ENCODE results near the gene CCDC142. TPM values are rescaled to one million over a fixed set of nuclear protein-coding genes. Genes with fewer than 3 reads are reported as not detected.

CCDC142 gene
- total and polyA plus RNA-seq, 9 of the 15 experiments (the other 6 are each of a cell fraction or from before 2014, with no cell fraction given), result 0.55 to 11.7 (median 7.2) TPM

- TF ChIP-seq PTTG1 (tag; IDR thresholded peaks at IDR 0.05; ENCODE audit: low read depth), result no peak
- TF ChIP-seq JUND (IDR thresholded peaks at IDR 0.05; ENCODE audit: borderline replicate concordance, low read depth, low read length), result peak; percentile 45
- TF ChIP-seq JUND (tag; IDR thresholded peaks at IDR 0.05; ENCODE audit: borderline replicate concordance, low read depth, low read length), result no peak
- peak; percentile 92 for TF ChIP-seq PCBP1 (IDR thresholded peaks at IDR 0.05; ENCODE audit: low read depth, low read length, poor library complexity, severe bottlenecking)
- TF ChIP-seq NR2C1 (IDR thresholded peaks at IDR 0.05), result 0 out of 2 replicates have a peak, but pooled peaks have one; percentile 23
- no peak for TF ChIP-seq NR2C1 (tag; IDR thresholded peaks at IDR 0.05)
- peak; percentile 15; the same call in 1 of the 2 replicates for TF ChIP-seq ARID1B (IDR thresholded peaks at IDR 0.05)
- TF ChIP-seq SREBF1 (IDR thresholded peaks at IDR 0.05; ENCODE audit: borderline replicate concordance, low read depth, low read length), result no peak
- no peak for TF ChIP-seq ATF3 (IDR thresholded peaks at IDR 0.05)
- no peak for TF ChIP-seq ATF3 (CRISPR knock-in tag; conservative IDR thresholded peaks at IDR 0.05)
- no peak; the same call in 1 of the 2 replicates for TF ChIP-seq ZNF76 (CRISPR knock-in tag; IDR thresholded peaks at IDR 0.05; ENCODE audit: borderline replicate concordance)
- TF ChIP-seq ARID4B (CRISPR knock-in tag; IDR thresholded peaks at IDR 0.05), result peak; percentile 89
- TF ChIP-seq MCM3 (IDR thresholded peaks at IDR 0.05), result no peak
- TF ChIP-seq PRMT5 (CRISPR knock-in tag; IDR thresholded peaks at IDR 0.05), result no peak
- no peak for TF ChIP-seq U2AF2 (optimal IDR thresholded peaks at IDR 0.05; ENCODE audit: low read depth, low read length)
- TF ChIP-seq ZNF143 (CRISPR knock-in tag; IDR thresholded peaks at IDR 0.05), result no peak
- no peak for TF ChIP-seq ZNF699 (CRISPR knock-in tag; IDR thresholded peaks at IDR 0.05; ENCODE audit: insufficient replicate concordance)
- peak; percentile 95 for TF ChIP-seq GABPB1 (CRISPR knock-in tag; IDR thresholded peaks at IDR 0.05)
- TF ChIP-seq FIP1L1 (IDR thresholded peaks at IDR 0.05; ENCODE audit: low read depth, low read length, poor library complexity, severe bottlenecking), result no peak
- TF ChIP-seq ZNF175 (CRISPR knock-in tag; IDR thresholded peaks at IDR 0.05; ENCODE audit: low read depth), result no peak
- peak; percentile 57; the same call in 1 of the 2 replicates for TF ChIP-seq ETS1 (conservative IDR thresholded peaks at IDR 0.05; ENCODE audit: control insufficient read depth, low read depth, low read length)
- TF ChIP-seq U2AF1 (optimal IDR thresholded peaks at IDR 0.05; ENCODE audit: low read depth, low read length), result no peak
These were observed 24.5 kb upstream of the CCDC142 start, which contains the start of gene PCGF1 (continued) for GRCh38 chr2:74507145-74507925.

Data from K562 (cell line).